Thoracic aorta (tissue), 2 donors: Measurements from ENCODE around the gene ATXN1L. TPM values are rescaled to one million over a fixed set of nuclear protein-coding genes. Genes with fewer than 3 reads are reported as not detected.
"Not testable (repeated sequence)": the region's sequence is repeated elsewhere in the genome, so short reads cannot be mapped to it uniquely, and the experiment has no call there.

Experiments
- ATAC-seq: fragments of 150-250 bp; one replicate; pipeline ENCODE4 v1.8.0; 2017; ENCODE audit warnings: low read depth; ENCODE audit not compliant: insufficient number of reproducible peaks, low FRiP score
- DNase-seq: peaks from one replicate; pipeline ENCODE4 v3.0.0-alpha.2; 2020; ENCODE audit warnings: low spot score
- H3K27ac ChIP-seq, 2 donors: fragments of 200-600 bp; sonication (generic); 1 replicate in 1 of 2; 2 replicates in 1 of 2; pipeline ENCODE4 v1.5.1; 2016; ENCODE audit warnings: mild to moderate bottlenecking in 2 of 2, moderate library complexity in 2 of 2
- H3K27me3 ChIP-seq: fragments of 200-600 bp; sonication (generic); replicated peaks from 2 replicates; pipeline ENCODE4 v1.6.0; 2016; ENCODE audit warnings: mild to moderate bottlenecking; ENCODE audit not compliant: insufficient read depth
- H3K36me3 ChIP-seq: fragments of 200-600 bp; sonication (generic); one replicate; pipeline ENCODE4 v1.5.1; 2016
- H3K4me1 ChIP-seq, 2 donors: fragments of 200-600 bp; sonication (generic); 1 replicate in 1 of 2; 2 replicates in 1 of 2; pipeline versions ENCODE4 v1.5.1 to v1.6.0; 2016; ENCODE audit warnings: low read depth in 2 of 2, mild to moderate bottlenecking in 1 of 2; ENCODE audit not compliant: control insufficient read depth in 1 of 2
- H3K4me3 ChIP-seq: fragments of 200-600 bp; sonication (generic); 2 replicates; pipeline ENCODE4 v1.5.1; 2016; ENCODE audit warnings: mild to moderate bottlenecking
- H3K9me3 ChIP-seq: fragments of 200-600 bp; sonication (generic); 2 replicates; pipeline ENCODE4 v1.5.1; 2016
- total RNA-seq, 2 donors: library from RNA; depleted of rRNA; stranded (reverse); fragments of >200 nt; gene quantifications; one replicate each; pipeline versions ENCODE4 v1.1.0 to v1.2.3, GENCODE V29; 2016
- TF ChIP-seq, protein P1 (sequence below): fragments of 200-600 bp; sonication (generic); IDR thresholded peaks from one replicate; pipeline ENCODE4 v1.5.1; 2019; ENCODE audit warnings: antibody characterized with exemption

The ATXN1L gene
- total RNA-seq, 2 donors from 2014 or later, result 36.3 to 36.5 TPM

DNA sequence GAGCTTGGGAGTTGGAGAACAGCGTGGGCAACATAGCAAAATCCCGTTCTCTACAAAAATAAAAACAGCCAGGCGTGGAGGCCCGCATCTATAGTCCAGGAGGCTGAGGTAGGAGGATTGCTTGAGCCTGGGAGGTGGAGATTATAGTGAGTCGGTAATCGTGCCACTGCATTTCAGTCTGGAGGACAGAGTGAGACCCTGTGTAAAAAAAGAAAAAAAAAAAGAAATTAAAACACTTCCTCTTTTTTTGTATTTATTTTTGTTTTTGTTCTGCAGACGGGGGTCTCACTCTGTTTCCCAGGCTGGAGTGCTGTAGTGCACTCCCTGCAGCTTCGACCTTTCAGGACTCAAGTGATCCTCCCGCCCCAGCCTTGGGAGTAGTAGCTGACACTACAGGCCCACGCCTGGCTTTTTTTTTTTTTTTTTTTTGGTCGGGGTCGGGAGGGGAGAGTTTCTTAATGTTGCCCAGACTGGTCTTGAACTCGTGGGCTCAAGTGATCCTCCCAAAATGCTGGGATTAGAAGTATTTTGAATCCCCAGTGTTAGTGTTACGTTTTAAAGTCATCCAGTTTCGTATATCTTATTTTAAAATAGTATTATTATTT is 51.1 kb downstream of the ATXN1L start:
- Histone ChIP-seq H3K4me3 (peak overlapping the region; percentile 83), H3K36me3 (no peaks in the 10 kb centered on the region), H3K27ac (peak overlapping the region; percentile 91 to 99), H3K27me3 (no peaks in the 10 kb centered on the region), H3K9me3 (no peaks in the 10 kb centered on the region), H3K4me1 (peaks cover 53 to 57% of the 10 kb centered on the region in 2 donors)
- no peak for ATAC-seq
- TF ChIP-seq, protein P1, sequence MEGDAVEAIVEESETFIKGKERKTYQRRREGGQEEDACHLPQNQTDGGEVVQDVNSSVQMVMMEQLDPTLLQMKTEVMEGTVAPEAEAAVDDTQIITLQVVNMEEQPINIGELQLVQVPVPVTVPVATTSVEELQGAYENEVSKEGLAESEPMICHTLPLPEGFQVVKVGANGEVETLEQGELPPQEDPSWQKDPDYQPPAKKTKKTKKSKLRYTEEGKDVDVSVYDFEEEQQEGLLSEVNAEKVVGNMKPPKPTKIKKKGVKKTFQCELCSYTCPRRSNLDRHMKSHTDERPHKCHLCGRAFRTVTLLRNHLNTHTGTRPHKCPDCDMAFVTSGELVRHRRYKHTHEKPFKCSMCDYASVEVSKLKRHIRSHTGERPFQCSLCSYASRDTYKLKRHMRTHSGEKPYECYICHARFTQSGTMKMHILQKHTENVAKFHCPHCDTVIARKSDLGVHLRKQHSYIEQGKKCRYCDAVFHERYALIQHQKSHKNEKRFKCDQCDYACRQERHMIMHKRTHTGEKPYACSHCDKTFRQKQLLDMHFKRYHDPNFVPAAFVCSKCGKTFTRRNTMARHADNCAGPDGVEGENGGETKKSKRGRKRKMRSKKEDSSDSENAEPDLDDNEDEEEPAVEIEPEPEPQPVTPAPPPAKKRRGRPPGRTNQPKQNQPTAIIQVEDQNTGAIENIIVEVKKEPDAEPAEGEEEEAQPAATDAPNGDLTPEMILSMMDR, result no peak
- DNase-seq, result no peak

- no peaks in the 10 kb centered on the region for H3K36me3 ChIP-seq
- no peaks in the 10 kb centered on the region for H3K27me3 ChIP-seq
- no peak for ATAC-seq
- peaks cover 68 to 71% of the 10 kb centered on the region in 2 donors for H3K4me1 ChIP-seq
- peak overlapping the region; percentile 57 for H3K4me3 ChIP-seq
- no peak for DNase-seq
- H3K9me3 ChIP-seq, result no peaks in the 10 kb centered on the region
- TF ChIP-seq, protein P1, result no peak
- peak overlapping the region; percentile 20 to 33 for H3K27ac ChIP-seq
These were observed 53.4 kb downstream of the ATXN1L start for GRCh38 chr16:71899171-71899570.

- DNase-seq, result no peak
- no peak overlapping the region for H3K27ac ChIP-seq
- peaks cover 54 to 57% of the 10 kb centered on the region in 2 donors for H3K4me1 ChIP-seq
- H3K4me3 ChIP-seq, result no peak overlapping the region
- ATAC-seq, result no peak
- H3K27me3 ChIP-seq, result no peaks in the 10 kb centered on the region
- no peaks in the 10 kb centered on the region for H3K9me3 ChIP-seq
- TF ChIP-seq, protein P1, result no peak
- H3K36me3 ChIP-seq, result no peaks in the 10 kb centered on the region
These were observed 57.0 kb downstream of the ATXN1L start for GRCh38 chr16:71902656-71903365.

- Histone ChIP-seq H3K4me1 (peaks cover 46 to 50% of the 10 kb centered on the region in 2 donors), H3K36me3 (no peaks in the 10 kb centered on the region), H3K9me3 (no peaks in the 10 kb centered on the region), H3K27ac (no peak overlapping the region), H3K4me3 (no peak overlapping the region), H3K27me3 (no peaks in the 10 kb centered on the region)
- DNase-seq, result no peak
- TF ChIP-seq, protein P1, result no peak
- no peak for ATAC-seq
These were observed 57.8 kb downstream of the ATXN1L start for GRCh38 chr16:71903608-71904007.

- H3K4me1 ChIP-seq, result peaks cover 40 to 43% of the 10 kb centered on the region in 2 donors
- no peak overlapping the region for H3K4me3 ChIP-seq
- H3K27me3 ChIP-seq, result no peaks in the 10 kb centered on the region
- no peak overlapping the region for H3K27ac ChIP-seq
- TF ChIP-seq, protein P1, result no peak
- ATAC-seq, result no peak
- H3K9me3 ChIP-seq, result no peaks in the 10 kb centered on the region
- DNase-seq, result no peak
- no peaks in the 10 kb centered on the region for H3K36me3 ChIP-seq
These were observed 58.5 kb downstream of the ATXN1L start for GRCh38 chr16:71904239-71904638.

DNA sequence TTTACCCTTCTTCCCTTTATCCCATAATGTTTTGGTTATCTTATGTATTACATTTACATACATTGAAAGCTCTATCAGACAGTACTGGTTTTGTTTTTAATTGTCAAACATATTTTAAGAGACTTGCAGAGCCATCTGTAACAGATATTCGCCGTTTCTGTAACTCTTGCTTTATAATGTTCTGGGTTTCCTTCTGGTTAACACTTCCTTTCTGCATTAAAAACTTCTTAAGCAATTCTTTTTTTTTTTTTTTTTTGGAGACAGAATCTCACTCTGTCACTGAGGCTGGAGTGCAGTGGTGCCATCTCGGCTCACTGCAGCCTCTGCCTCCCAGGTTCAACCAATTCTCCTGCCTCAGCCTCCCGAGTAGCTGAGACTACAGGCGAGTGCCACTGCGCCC is 60.0 kb downstream of the ATXN1L start:
- H3K4me1 ChIP-seq, result peaks cover 28 to 29% of the 10 kb centered on the region in 2 donors
- not testable (repeated sequence) for H3K36me3 ChIP-seq, H3K9me3 ChIP-seq, DNase-seq, H3K4me3 ChIP-seq, H3K27me3 ChIP-seq, ATAC-seq, H3K27ac ChIP-seq
